ENCODE measurements around the gene PDF.

The PDF gene

GRCh38 chr16:69351309-69352027 is 21.1 kb upstream of the PDF start, which contains the start of gene TMED6:
Gene TMED6 (minus strand): TSS chr16:69351786. CDS start chr16:69351753, 33 bp downstream.
- DNase-seq (ENCODE audit: low read depth): no peak
- TF ChIP-seq, protein P1, sequence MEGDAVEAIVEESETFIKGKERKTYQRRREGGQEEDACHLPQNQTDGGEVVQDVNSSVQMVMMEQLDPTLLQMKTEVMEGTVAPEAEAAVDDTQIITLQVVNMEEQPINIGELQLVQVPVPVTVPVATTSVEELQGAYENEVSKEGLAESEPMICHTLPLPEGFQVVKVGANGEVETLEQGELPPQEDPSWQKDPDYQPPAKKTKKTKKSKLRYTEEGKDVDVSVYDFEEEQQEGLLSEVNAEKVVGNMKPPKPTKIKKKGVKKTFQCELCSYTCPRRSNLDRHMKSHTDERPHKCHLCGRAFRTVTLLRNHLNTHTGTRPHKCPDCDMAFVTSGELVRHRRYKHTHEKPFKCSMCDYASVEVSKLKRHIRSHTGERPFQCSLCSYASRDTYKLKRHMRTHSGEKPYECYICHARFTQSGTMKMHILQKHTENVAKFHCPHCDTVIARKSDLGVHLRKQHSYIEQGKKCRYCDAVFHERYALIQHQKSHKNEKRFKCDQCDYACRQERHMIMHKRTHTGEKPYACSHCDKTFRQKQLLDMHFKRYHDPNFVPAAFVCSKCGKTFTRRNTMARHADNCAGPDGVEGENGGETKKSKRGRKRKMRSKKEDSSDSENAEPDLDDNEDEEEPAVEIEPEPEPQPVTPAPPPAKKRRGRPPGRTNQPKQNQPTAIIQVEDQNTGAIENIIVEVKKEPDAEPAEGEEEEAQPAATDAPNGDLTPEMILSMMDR (conservative IDR thresholded peaks at IDR 0.05; ENCODE audit: control insufficient read depth, insufficient read depth, low read depth, low read length): no peak
- no peak within 1 kb of the TSS for H3K4me3 ChIP-seq (ENCODE audit: control insufficient read depth, low read depth, low read length)

- DNase-seq (ENCODE audit: low read depth): no peak
- H3K4me3 ChIP-seq (ENCODE audit: control insufficient read depth, low read depth, low read length): no peak overlapping the region
- TF ChIP-seq, protein P1 (conservative IDR thresholded peaks at IDR 0.05; ENCODE audit: control insufficient read depth, insufficient read depth, low read depth, low read length): no peak
Measured at GRCh38 chr16:69350536-69351133, 20.2 kb upstream of the PDF start.

GRCh38 chr16:69349536-69349935 is 19.1 kb upstream of the PDF start:
- no peak overlapping the region for H3K4me3 ChIP-seq (ENCODE audit: control insufficient read depth, low read depth, low read length)
- TF ChIP-seq, protein P1 (conservative IDR thresholded peaks at IDR 0.05; ENCODE audit: control insufficient read depth, insufficient read depth, low read depth, low read length): no peak

DNA sequence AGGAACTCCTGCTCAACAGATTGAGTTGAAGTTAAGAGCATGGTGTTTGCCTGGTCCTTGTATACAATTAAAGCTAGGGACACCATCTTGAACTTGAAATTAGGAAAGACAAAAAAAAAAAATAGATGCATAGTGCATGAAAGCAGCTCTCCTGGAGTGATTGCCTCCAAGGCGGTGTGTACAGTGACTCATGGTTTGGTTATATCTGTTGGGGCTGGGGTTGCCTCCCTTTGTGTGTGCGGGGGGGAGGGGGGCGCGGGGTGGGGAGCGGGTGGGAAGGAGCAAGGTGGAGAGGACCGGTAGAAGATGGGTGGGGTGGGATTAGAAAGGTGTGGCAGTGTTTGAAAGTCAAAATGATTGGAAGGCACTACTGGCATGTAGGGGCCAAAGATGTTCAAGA is 17.8 kb upstream of the PDF start:
- TF ChIP-seq, protein P1 (conservative IDR thresholded peaks at IDR 0.05; ENCODE audit: control insufficient read depth, insufficient read depth, low read depth, low read length): no peak
- no peak overlapping the region for H3K4me3 ChIP-seq (ENCODE audit: control insufficient read depth, low read depth, low read length)
- DNase-seq (ENCODE audit: low read depth): no peak

More at GRCh38 chr16:69349536-69349935, 19.1 kb upstream of the PDF start:
- no peak for DNase-seq (ENCODE audit: low read depth)

GRCh38 chr16:69346683-69347082 is 16.3 kb upstream of the PDF start:
- TF ChIP-seq, protein P1 (conservative IDR thresholded peaks at IDR 0.05; ENCODE audit: control insufficient read depth, insufficient read depth, low read depth, low read length): no peak
- no peak overlapping the region for H3K4me3 ChIP-seq (ENCODE audit: control insufficient read depth, low read depth, low read length)
- no peak for DNase-seq (ENCODE audit: low read depth)

DNA sequence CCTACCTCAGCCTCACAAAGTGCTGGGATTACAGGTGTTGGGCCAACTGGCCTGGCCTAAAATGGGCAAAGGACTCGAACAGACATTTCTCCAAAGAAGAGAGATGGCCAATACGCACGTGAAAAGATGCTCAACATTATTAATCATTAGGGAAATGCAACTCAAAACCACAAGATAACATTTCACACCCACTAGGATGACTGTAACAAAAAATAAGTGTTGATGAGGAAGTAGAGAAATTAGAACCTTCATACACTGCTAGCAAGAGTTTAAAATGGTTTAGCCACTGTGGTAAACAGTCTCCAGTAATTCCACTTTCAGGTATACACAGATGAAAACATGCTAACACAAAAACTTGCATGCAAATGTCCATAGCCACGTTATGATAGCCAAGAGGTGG is 15.5 kb upstream of the PDF start:
- no peak overlapping the region for H3K4me3 ChIP-seq (ENCODE audit: control insufficient read depth, low read depth, low read length)
- no peak for DNase-seq (ENCODE audit: low read depth)
- TF ChIP-seq, protein P1 (conservative IDR thresholded peaks at IDR 0.05; ENCODE audit: control insufficient read depth, insufficient read depth, low read depth, low read length): no peak

All from fibroblast of mammary gland (primary cell).